ENCODE data around the gene FDXR.
"Not testable (repeated sequence)": the region's sequence is repeated elsewhere in the genome, so short reads cannot be mapped to it uniquely, and the experiment has no call there.

The FDXR gene

DNA sequence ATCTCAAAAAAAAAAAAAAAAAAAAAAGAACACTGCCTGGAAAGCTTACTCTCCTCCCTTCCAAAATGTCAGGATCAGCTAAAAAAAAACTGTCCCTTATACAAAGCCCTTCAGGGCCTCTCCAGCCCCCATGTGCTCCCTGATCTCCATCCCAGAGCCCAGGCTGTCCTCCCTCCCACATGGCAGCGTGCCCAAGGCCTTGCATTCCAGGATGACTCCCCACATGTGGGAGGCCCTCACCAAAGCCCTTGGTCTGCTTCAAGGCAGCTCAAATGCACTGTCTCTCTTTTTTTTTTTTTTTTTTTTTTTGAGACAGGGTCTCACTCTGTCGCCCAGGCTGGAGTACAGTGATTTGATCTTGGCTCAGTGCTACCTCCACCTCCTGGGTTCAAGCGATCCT lies 2.3 kb downstream of the FDXR start:
- no peak for DNase-seq

DNA sequence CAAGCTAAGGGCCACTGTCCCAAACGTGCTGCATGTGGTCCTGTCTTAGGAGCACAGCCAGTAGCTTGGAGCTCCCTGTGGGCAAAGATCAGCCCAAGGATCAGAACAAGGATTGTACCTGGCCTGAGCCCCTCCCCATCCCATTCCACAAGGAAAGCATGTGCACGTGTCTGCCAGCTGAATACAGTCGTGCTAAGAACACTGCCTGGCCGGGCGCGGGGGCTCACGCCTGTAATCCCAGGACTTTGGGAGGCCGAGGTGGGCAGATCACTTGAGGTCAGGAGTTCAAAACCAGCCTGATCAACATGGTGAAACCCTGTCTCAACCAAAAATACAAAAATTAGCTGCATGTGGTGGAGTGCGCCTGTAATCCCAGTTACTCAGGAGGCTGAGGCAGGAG lies 2.8 kb downstream of the FDXR start:
- not testable (repeated sequence) for DNase-seq

DNA sequence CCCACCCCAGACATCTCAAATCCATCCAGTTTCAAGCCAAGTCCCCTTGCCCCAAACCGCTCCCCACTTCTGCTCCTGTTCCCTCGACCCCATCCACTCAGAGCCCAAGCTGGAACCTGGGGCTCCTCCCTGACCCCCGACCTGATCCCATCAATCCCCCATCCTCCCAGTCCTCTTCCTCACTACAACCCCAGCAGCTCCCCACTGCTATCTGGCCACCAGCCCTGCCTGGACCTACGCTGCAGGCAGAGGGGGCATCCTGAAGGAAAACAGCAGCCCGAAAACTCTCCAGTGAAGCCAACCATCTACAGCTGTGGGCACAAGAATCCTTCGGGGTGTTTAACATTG lies 3.9 kb downstream of the FDXR start:
- DNase-seq, result no peak

DNA sequence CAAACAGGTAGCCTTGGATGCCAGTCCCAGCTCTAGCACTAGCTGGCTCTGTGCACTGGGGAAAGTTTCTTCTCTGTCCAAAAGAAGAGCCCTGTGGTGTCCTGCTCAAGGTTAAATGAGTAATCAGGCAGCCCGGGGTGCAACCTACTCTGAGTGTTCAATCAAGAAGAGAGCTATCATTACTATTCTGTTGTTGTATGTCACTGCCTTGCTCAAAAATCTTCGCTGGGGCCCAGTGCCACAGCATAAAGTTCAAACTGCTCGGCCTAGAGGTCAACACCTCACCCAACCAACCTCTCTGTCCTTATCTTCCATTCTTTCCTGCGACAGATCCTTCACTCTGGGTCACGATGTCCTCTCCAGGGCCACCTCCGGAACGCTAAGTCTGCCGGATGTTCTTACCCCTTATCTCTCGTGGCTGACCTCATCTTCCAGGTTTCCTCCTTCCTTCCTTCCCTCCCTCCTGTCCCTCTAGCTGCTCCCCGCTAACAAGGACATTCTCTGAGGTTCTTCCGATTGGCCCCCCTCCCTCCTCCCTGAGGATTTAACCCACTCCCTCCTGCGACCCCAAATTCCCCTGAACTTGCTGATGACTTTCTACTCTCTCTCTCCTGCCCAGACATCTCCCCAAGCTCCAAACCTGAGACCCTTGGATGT lies 4.4 kb downstream of the FDXR start:
- DNase-seq, result no peak

DNA sequence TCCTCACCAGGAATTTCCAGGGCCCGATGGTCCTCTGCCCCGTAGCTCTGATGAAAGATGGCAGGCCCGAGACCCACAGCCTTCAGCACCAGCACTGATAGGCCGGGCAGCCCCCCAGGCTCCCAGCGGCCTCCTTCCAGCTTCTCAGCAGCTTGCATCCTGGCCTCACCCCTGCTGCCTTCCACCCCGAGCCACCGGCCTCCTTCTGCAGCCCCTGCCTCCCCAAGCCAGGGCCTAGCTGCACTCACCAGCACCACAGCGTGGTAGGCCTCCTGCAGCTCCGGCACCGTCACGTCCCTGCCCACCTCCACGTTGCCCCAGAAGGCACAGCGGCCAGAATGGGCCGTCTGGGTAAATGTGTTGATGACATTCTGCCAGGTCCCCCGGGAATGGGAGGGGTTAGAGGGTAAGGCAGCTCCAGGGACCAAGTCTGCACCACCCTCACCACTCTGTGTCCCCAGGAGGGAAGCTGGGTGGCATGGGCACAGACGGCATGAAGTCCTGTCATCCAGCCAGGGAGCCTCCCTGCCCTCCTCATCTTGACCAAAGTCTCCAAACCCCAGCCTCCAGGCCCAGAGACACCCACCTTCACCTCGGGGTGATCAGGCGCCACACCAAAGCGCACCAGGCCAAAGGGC lies 6.5 kb downstream of the FDXR start:
- no peak for DNase-seq

DNA sequence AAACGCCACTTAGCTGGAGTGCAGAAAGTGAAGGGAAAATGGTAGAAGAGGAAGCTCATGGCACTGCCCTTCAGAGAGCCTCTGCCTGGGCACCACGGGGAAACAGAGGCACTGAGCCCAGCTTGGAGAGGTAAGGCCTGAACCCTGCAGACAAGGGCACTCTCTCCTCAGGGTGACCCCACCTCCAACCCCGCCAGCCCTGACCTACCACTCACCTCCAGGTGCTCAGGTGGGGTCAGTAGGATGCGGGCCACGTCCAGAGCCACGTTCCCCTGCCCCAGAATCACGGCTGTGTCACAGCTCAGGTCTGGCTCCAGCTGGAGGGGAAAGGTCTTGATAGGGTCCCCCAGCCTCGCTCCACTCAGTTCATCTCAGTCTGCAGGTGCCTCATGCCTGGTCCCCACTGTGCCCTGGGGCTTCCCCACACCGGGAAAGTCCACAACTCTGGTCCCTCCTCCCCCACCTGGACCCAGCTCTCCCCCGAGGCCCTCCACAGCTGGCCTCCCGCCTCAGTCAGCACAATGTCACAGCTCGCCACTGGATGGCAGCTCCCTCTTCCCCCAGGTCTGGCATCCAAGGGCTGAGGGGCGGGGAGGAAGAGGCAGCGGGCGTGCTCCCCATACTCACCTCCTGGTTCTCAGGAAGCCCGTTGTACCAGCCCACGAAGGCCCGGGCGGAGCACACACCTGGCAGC lies 7.1 kb downstream of the FDXR start:
- no peak for DNase-seq

DNA sequence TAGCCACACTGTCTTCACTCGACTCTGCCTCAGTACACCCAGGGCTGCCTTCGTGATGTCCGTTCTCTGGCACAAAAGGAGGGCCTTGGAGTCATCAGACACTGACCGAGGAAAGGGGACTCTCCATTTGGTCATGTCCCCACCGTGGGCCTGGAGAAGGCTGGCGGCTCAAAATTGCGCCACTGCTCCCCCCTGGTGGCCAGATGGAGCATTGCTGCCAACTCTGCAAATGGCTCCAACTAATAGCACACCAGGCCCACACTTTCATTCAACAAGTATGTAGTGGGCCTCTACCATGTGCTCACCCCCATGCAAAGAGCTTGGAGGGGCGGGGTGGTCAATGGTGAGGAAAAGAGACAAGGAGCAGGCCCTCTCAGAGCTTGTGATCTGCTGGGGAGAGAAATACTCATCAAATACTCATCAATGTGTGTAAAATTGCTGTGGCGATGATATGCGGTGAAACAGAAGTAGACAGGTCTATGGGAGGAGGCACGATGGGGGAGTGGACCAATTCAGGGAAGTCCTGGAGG lies 7.9 kb downstream of the FDXR start:
- peak; percentile 78 to 82 for DNase-seq

DNA sequence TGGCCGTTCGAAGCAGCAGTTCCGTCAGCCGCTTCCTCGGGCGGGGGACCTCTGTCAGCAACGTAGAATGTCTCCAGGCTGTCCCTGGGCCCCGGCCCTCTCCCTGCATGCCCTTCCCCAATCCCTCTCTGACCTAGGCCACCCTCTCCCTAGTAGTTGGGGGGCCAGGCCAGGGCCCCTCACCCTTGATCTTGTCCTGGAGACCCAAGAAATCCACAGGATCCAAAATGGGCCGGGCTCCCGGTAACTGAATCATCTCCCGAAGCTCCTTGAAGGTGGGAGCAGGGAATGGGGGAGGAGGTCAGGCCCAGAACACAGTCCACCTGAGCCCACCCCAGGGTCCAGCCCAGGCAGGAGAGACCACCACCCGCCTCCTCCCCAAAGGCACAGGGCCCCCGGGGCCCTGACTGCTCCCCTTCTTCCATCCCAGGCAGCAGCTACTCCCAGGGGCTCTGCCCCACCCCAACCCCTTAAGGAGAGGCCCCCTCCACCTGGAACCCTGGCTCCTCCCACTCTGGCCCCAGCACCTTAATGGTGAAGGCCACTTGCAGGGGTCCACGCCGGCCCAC lies 8.4 kb downstream of the FDXR start:
- no peak for DNase-seq

DNA sequence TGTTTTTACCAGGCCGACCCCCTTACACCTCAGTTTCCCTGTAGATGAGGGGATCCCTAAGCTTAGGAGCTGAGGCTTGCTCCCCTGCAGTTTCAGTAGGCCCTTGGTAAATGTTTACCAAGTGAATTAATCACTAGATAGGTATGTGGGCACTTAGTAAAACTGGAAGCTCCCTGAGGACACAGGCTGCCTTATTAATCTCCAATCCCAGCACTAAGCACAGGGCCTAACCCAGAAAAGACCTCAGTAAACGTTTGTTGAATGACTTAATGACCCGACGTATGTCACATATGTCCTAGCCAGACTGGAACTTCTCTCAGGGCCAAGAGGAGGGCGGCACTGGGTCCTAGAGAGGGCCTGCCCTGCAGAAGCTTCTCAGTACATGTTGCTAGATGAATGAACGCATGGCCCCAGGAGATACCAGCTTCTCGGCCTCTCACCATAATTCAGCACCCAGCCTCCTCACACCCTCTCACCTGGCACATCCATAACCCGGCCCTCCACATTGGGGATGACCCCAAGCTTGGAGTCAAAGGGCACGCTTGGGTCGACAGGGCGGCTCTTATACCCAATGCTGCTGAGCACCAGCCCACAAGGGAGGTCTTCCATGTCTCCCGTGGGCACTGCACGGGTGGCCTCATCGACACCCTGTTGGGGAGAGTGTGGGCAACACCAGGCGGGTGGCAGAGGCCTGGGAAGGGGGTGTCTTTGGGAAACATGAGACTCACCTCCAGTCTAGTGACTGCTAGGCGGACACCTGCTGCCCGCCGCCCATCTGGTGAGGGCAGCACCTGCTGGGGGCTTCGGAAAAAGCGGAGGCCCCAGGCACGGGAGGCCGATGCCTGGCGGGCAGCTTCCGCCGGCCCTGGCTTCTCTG lies 9.1 kb downstream of the FDXR start:
- no peak for DNase-seq

DNA sequence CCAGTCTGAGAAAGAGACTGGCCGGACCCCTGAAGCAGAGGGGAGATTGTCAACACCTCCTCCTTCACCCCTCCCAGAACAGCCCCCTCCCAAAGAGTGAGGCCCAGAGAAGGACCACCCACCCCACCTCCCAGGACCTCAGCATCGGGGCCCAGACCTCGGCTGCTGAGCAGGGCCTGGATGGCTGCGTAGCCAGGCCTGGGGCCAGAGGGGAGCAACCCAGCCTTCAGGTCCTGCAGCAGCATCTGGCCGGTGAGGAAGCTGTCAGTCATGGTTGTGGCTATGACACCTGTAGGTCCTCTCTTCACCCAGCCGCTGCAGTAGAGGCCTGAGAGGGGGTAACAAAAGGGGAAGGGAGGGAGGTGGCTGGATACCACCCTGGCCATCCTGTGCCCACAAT lies 9.9 kb downstream of the FDXR start:
- DNase-seq, result no peak

DNA sequence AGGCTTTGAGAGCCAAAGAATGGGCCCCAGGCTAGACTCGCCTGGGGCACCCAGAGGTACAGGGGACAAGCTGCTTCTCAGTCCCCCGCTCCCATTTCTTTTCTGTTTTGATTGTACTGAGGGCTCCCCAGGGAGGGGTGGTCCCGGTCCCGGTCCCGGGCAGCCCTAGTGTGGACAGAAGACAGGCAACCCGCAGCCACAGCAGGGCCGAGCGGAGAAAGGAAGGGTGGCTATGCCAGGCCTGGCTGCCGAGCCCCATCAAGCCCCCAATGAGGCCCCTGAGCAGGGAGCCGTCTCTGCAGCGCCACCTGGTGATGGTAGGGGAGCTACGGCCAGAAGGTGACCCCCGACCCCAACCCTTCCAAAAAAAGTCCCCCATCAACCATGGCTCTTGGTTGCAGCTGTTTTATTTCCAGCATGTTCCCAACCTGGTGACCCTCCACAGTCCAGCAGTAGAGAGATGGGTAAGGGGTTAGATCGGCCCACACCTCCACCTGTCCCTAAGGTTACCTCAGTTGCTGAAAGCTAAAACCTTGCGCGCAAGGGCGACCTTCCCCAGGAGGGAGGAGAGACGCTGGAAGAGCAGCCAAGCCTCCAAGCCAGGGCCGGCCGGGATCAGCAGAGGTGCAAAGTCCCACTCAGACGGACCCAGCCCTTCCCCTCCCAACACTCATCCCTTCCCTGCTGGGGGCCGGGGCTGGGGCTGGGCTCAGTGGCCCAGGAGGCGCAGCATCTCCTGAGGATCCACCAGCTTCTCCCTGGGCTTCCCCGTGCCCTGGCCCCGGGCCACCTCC lies 10.5 kb downstream of the FDXR start:
- peak; percentile 78 to 82 for DNase-seq

DNA sequence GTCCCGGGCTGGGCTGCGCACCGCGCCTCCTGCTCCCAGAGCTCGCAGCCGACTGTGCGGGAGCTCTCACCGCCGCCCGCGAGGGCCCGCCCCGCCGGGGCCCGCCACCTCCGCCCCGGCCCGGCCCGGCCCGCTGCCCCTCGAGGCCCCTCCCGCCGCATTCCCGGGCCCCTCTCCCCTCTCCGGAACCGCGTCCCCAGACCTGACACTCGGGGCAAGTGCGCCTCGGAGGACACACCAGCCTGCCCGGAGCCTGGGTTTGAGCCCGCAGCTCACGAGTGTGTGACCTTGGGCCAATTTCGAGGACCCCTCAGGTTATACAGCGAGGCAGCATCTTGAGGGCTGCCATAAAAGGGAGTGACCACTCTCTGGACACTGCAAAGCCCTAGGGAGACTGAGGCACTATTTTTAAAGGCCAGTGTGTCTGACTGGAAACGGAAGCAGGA lies 11.1 kb downstream of the FDXR start:
- peak in 1 of 2 experiments; percentile 7 for DNase-seq

DNA sequence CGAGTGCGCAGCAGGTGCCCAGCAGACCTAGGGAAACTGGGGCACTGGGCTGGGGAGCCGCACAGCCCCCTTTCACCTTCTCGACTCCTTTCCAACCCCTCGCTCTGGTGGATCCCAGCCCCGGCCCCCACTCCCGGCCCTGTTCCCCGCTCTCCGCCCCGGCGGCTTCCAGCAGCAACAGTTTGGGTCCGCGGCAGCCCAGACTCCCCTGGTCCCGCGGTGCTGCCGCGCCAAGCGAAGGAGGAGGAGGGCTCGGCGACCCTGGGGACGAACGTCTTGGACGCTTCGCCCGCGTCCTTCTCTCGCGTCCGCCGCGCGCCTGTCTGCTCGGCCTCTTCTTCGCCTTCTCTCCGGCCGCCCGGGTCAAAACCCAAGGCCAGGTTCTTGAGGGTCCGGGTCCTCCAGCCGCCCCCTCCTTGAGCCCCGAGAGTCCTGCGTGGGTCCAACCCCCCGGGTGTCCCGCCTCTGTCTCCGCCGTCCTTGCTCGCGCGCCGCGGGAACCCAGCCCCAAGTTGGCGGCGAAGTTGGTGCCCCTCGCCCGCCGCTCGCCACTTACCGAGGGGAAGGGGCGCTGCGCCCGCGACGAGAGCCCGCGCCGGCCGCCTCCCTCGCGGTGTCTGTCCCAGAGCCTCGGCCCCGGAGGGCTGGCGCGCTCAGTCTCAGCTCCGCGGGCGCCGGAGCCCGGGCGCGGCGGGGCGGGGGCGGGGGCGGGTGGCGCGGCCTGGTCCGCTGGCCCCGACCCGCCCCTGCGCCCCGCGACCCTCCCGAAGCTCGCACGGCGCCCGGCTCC lies 11.7 kb downstream of the FDXR start:
- DNase-seq, result peak in 1 of 2 experiments; percentile 12

DNA sequence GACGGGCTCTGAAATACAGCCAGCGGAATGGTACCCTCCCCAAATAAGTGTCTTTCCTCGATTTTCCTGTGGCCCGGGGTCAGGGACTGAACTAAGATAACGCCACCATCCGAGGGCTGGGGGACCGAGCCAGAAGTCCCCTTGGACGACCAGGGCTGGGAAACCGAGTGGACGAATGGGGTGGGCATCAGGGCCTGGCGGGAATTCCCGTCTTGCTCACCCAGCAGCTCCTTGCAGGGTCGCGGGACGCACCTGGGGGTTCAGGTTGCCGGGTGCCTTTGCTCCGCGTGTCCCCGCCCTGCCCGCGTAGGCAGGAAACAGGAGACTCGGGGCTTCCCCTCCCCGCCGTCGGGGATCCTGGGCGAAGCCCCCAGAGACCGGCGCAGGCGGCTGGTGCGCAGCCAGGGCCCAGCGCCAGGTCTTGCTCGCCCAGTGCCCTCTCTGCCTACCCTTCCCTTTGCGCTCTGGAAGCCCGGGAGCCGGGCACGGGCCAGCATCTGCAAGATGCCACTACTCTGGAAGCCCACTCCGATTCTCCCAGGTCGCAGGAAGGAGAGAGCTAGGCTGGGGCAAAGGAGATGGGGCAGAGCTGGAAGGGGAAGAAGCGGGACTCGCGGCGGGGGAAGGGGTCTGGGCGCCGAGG lies 12.4 kb downstream of the FDXR start:
- no peak for DNase-seq

DNA sequence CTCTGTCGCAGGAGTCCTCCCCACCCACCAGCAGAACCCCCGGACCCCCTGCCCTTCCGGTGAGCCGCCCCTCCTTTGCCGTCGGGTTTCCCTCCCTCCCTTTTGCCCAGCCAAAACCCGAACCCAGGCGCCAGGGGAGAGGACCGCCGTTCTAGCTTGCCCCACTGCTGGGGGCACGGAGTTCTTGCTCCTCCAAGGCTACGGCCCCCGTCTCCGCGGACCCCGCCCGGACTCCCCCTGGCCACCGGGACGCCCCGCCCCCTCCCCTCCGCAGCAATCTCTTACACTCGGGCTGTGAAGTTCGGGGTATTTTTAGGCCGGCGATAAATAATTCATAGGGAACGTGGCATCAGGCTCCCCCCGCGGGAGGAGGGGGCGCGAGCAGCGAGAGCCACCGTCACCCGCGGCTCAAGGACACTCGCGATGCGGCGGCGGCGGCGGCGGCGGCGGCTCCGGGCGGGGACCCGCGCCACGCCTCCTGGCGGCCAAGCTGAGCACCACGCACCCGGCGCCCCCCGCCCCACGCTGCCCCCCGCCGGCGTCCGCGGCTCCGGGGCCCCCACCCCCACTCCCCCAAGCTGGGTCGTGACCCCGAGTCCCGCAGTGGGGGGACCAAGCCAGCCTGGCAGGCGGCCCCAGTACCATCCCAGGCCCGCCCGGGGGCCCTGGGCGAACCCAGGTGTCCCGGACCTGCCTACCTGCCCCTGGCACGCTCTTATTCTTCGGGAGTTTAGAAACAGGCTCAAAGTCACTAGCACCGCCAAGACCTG lies 13.2 kb downstream of the FDXR start, which contains the start of gene GRIN2C:
TSS of gene GRIN2C (minus strand) at position 427 of the 770 bp plus-strand sequence. CDS start 4,793 bp downstream, outside the sequence.
- DNase-seq, result peak; percentile 25 to 28

DNA sequence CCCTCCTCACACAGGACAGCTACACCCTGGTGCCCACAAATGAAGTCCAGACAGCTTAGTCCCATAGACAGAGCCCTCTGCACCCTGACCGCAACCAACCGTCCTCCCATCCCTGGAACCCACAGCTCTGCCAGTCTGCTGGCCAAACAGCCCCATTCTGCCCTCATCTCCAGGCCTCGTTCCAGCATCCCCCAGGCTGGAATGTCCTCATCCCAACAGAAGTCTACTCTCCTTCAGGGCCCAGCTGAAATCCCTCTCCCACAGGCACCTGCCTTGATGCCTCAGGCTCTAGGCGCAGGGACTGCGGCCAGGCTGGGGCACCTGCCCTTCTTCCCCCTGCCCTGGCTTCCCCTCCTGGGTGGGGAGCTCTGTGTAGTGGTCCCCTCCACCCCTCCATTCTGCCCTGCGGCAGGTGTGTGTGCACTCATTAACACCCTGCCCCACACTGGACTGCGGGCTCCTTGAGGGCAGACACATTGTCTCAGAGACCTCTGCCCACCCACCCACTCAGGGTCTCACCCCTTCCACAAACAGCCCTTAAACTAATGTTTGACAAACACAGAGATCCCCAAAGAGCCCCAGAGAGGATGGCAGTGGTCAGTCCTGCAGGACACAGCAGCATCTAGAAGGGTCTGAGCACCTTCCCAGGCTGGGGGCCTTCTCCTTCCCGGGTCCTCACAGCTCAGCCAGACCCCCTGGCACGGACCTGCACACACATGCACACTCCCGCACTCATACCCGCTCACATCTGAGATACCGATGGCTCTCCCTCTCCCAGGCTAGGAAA lies 13.9 kb downstream of the FDXR start:
- no peak for DNase-seq

DNA sequence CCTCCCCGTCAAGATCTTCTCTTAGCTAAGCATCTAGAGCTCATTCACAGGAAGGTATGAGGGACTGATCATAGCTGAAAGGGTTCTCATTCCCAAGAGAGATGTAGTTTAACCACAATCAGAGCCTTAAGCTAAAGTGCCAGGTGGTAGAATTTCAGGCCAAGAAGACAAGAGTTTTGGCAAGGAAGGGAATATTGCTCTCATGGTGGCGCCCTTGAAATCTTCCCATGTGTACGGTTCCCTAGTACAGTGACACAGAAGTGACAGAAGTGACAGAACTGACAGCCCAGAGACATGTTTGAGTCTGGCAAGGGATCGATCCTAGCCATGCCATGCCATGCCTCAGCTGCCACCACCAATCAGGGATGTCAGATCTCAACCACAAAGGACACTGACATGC lies 15.6 kb downstream of the FDXR start:
- DNase-seq, result no peak

DNA sequence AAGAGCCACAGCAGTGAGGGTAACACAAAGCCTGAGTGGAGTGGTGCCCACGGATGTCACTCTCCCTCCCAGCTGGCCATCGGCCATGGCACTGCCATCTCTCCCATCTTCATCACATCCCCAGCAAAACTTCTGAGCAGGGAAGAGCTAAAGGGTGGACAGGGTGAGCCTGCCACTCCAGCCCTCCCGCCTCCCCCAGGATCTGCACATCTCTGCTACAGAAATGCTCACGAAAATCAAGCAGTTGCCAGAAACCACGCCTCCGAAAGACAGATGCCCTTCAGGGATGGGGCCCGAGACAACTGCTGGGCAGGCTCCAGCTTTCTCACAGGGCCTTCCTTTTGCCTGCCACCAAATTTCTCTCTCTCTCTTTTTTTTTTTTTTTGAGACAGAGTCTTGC lies 16.7 kb downstream of the FDXR start:
- DNase-seq, result no peak

DNA sequence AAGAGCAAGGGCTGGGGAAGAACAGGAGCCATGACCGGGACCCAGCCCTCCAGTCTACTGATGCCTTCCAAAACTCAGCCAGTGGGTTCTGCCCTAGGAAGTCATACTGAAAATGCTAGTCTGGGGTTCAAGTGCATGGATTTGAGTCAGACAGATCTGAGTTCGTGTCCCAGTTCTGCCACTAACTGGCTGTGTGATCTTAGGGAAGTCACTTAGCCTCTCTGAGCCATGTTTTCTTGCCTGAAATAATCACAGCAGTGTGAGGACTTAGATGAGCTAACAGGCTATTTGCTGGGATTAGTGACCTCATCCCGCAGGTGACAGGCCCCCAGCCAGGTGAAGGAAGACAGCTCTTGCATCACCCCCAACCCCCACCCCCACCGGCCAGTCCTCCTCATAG lies 17.5 kb downstream of the FDXR start:
- DNase-seq, result no peak

All from activated CD4-positive, alpha-beta T cell treated with anti-CD3 and anti-CD28 coated beads, Interleukin-2, amount 50 U/mL, for 48 hours (primary cell).